Measurements from ENCODE around the gene STN1.

The STN1 gene

GRCh38 chr10:103918053-103918846 lies at the start of gene STN1:
Gene STN1, minus strand, starts transcription at chr10:103918184. Its CDS starts 590 bp downstream, at chr10:103917594.
- DNase-seq, result peak; percentile 93

- DNase-seq, result no peak
Measured at GRCh38 chr10:103967448-103968071, 49.6 kb upstream of the STN1 start.

DNA sequence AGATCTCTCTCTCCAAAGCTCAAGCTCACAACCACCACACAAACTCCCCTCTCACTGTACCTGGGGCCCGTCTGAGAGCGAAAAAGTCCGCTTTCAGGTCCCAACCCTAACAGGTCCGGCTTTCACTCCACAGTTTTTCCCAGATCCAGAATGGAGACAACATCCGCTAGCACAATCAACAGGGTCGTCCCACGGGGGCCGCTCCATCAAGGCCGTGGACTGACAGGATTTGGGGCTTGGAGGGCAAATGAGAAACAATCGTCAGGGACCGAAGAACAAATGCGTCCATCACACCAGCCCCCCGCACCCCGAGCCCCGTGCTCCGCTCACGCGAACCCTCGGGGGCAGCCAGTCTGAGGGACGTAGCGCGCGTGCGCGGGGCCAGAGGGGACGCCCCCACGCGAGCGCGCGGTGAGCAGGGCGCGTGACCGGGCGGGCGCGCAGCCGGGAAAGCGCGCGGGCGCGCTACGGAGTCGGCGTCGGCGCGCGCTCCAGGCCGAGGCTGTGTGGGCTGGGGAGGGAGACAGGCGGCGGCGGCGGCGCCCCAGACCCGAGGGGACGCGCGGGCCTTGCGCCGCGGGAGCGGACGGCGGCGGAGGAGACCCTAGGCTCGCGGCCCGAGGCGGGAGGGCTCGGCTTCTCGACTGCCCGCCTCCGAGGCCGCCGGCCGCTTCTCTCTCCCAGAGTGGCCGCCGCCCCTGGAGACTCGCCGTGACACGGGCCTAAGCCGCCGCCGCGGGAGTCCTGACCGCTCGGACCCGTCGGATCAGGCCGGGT lies 48.9 kb upstream of the STN1 start, which contains the start of gene SLK:
TSS of gene SLK (plus strand) at position 470 of the 777 bp plus-strand sequence. CDS start 606 bp downstream, outside the sequence.
- peak; percentile 83 for DNase-seq

- DNase-seq, result no peak
Measured at GRCh38 chr10:103960103-103960502, 42.1 kb upstream of the STN1 start.

GRCh38 chr10:103958996-103959395 lies 41.0 kb upstream of the STN1 start:
- no peak for DNase-seq

DNA sequence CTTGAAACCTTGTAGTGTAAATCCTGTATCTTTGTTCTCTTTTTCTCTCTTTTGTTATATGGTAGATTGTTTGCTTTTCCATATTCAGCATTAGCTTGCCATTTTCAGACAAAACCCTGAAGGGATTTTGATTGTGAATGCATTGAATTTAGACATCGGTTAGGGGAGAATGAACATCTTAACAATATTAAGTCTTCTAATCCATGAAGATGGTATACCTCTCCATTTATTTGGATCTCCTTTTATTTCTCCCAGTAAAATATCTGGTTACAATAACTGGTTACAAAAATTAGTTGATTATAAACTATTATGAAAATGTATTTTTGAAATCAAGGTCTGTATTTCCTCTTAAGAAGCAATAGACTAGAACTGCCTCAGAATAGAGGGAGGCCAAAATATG lies 36.6 kb upstream of the STN1 start:
- no peak for DNase-seq

GRCh38 chr10:103951942-103952341 lies 34.0 kb upstream of the STN1 start:
- DNase-seq, result no peak

GRCh38 chr10:103951183-103951582 lies 33.2 kb upstream of the STN1 start:
- no peak for DNase-seq

- no peak for DNase-seq
Measured at GRCh38 chr10:103949728-103950127, 31.7 kb upstream of the STN1 start.

GRCh38 chr10:103947799-103948516 lies 30.0 kb upstream of the STN1 start:
- no peak for DNase-seq

DNA sequence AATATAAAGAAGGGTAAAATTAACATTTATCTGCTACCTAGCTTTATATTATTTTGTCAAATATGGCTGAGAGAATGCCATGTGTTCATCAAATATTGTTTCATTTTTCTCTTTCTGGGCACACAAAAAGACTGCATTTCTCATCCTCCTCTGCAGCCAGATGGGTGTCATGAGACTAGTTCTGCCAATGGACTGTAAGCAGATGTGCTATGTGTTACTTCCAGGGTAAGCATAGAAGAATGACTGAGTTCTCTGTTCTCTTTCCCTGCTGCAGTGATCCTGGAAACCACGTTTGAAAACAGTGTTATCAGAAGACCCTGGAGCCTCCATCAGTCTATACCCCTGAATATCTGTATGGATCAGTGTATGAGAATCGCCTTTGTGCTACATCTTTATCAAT lies 24.9 kb upstream of the STN1 start:
- no peak for DNase-seq

DNA sequence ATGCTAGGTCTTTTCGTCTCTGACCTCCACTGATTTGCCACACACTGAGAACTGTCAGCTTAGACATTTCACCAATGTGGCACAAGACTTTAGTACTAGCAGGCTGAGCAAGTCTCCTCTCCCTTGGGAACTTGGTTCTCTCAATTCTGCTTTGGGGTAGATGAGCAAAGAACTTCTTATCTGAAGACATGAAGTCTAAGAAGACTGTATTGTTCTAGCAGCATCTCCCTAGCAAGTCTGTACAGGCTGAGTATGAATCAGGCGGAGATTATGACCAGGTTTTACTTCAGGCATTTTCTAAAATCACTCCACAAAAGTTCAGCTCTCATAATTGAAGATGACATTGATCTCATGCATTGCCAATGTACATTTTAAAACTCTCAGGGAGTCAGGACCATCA lies 23.8 kb upstream of the STN1 start:
- DNase-seq, result no peak

DNA sequence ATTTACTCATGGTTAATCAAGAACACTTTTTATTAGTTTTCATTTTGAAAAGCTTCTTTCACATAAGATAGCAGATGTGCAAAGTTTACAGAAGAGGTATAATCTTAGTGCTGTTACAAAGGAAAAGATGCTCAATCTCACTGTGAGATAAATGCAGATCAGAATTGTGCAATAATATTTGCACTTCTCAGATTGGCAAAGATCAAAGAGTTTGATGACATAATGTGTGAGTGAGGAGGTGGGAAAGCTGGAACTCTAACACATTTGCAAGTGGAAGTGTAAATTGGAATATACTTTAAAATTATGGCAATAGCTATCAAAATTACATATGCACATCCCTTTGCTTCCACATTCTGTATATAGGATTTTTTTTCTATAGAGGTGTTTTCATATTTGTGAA lies 21.5 kb upstream of the STN1 start:
- no peak for DNase-seq

DNA sequence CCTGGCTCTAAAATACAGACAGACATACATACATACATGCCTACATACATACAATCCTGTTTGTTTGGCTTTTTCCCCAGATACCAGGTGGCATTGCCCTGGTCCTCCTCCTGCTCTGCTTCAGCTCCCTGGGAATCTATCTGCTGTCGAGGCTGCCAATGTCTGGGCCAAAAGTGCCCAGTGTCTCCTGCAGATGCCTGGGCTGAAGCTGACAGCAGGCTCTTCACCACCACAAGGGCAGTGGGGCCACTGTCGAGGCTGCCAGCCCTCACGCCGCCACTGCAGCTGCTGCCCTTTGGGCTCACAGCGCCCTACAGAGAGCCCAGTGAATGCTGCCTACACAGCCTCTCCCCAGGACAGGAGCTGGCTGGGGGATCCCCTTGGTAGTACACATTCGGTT lies 18.0 kb upstream of the STN1 start:
- DNase-seq, result no peak

DNA sequence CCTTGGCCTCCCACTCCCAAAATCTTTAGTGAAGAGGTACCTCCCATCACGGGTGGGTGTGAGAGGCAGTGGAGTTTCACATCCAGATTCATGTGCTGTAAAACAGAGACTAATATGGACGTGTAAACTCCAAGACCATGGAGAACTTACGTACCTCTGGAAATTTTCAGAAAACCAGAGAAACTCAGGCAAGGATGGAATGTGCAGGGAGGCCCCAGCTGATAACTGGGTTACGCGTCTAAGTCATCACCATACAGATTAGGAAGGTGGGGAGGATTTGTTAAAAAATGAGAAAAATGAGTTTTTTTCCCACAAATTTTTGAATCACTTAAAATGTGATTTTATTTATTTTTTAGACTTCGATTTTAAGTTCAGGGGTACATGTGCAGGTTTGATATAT lies 16.3 kb upstream of the STN1 start:
- DNase-seq, result no peak

DNA sequence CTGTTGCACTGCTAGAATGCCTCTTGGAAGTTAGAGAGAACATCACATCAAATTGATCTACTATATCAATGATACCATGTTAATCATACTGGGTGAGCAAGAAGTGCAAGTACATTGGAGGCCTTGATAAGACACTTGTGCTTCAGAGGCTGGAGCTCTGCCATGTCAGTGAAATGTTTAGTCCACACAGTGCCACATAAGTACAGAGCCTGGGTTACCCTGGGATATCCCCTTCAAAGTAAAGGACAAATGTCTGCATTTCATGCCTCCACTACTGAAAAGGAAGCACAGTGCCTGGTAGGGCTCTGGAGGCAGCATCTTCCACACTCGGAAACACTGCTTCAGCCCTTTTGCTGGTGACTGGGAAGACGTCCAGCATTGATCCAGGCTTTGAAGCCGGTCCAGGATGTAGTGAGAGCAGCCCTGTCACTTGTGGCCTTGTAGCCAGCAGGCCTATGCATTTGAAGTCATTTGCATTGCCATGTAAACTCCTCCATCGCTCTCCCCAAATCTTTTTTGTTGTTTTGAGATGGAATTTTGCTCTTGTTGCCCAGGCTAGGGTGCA lies 15.7 kb upstream of the STN1 start:
- DNase-seq, result no peak

GRCh38 chr10:103932971-103933370 lies 15.0 kb upstream of the STN1 start:
- DNase-seq, result no peak

GRCh38 chr10:103932271-103932670 lies 14.3 kb upstream of the STN1 start:
- DNase-seq, result no peak

GRCh38 chr10:103931603-103932002 lies 13.6 kb upstream of the STN1 start:
- DNase-seq, result no peak

DNA sequence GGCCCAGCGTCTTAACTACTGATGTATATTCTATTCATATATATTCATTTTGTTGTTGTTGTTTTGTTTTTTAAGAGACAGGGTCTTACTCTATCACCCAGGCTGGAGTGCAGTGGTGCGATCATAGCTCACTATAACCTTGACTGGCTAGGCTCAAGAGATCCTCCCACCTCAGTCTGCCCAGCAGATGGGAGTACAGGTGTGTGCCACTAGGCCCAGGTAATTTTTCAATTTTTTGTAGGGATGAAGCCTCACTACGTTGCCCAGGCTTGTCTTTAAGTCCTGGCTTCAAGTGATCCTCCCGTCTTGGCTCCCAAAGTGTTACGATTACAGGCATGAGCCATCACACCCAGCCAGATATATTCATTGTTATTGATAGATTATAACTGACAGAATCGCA lies 12.9 kb upstream of the STN1 start:
- no peak for DNase-seq

DNA sequence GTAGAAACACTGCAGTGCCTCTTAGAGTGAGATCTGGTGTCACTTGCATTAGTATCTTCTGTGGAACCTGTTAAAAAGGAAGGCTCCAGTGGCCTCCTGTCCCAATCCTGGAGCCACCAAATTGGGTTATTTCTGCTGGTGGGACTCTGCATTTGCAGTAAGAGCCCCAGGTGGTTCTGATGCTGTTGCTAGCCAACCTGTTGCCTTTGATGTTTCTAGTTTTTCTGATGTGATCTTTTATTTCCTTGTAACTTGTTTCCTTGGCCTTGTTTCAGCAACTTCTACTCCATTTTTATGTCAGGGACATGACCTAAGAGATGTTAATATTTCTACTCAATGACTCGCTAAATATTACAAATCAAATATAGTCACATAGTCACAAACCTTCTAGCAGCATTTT lies 12.5 kb upstream of the STN1 start:
- DNase-seq, result no peak

GRCh38 chr10:103929381-103929921 lies 11.5 kb upstream of the STN1 start:
- no peak for DNase-seq
